CD14-positive monocyte (primary cell): Measurements from ENCODE around the gene DHX40. TPM values are rescaled to one million over a fixed set of nuclear protein-coding genes. Genes with fewer than 3 reads are reported as not detected.

ENCODE experiments used
- DNase-seq, 3 donors: peaks; one replicate each; pipeline ENCODE4 v3.0.0-alpha.2; 2011 to 2022
- H2AFZ ChIP-seq: 2 replicates; pipeline ENCODE4 v1.6.0; 2012; ENCODE audit warnings: mild to moderate bottlenecking, low read depth, low read length, inconsistent platforms; ENCODE audit not compliant: insufficient read depth, poor library complexity, severe bottlenecking
- H3K27ac ChIP-seq, 2 donors: 1 replicate in 1 of 2; 2 replicates in 1 of 2; pipeline ENCODE4 v1.5.1; 2012 to 2013; ENCODE audit warnings: low read length in 2 of 2, control low read depth in 1 of 2, inconsistent platforms in 1 of 2, low read depth in 1 of 2, mild to moderate bottlenecking in 1 of 2
- H3K27me3 ChIP-seq, 2 donors: one replicate each; pipeline versions ENCODE4 v1.6.0 to v1.6.1; 2011 to 2013; ENCODE audit warnings: low read length in 2 of 2; ENCODE audit not compliant: control insufficient read depth in 2 of 2, insufficient read depth in 2 of 2
- H3K36me3 ChIP-seq, 2 donors: replicated peaks in 1 of 2; 1 replicate in 1 of 2; 2 replicates in 1 of 2; pipeline versions ENCODE4 v1.5.1 to v1.6.1; 2012 to 2013; ENCODE audit warnings: low read length in 2 of 2, control low read depth in 1 of 2, inconsistent platforms in 1 of 2, mild to moderate bottlenecking in 1 of 2; ENCODE audit not compliant: insufficient read depth in 2 of 2, control insufficient read depth in 1 of 2
- H3K4me1 ChIP-seq, 2 donors: 1 replicate in 1 of 2; 2 replicates in 1 of 2; pipeline versions ENCODE4 v1.5.1 to v1.6.1; 2012 to 2013; ENCODE audit warnings: low read length in 2 of 2, control low read depth in 1 of 2, inconsistent platforms in 1 of 2, mild to moderate bottlenecking in 1 of 2, moderate library complexity in 1 of 2; ENCODE audit not compliant: insufficient read depth in 2 of 2, control insufficient read depth in 1 of 2
- H3K4me2 ChIP-seq: replicated peaks from 2 replicates; pipeline ENCODE3; 2012; ENCODE audit warnings: low read length, moderate library complexity, mild to moderate bottlenecking; ENCODE audit not compliant: poor library complexity, severe bottlenecking; ENCODE audit errors: extremely low read depth
- H3K4me3 ChIP-seq, 3 experiments: fragments of 200-600 bp in 1 of 3; sonication (generic) in 1 of 3; replicated peaks in 1 of 3; 1 replicate in 2 of 3; 2 replicates in 1 of 3; pipeline ENCODE4 v1.5.1; 2011 to 2013; ENCODE audit warnings: low read length in 3 of 3, mild to moderate bottlenecking in 3 of 3, control low read depth in 2 of 3, low read depth in 2 of 3, inconsistent platforms in 1 of 3, moderate library complexity in 1 of 3
- H3K79me2 ChIP-seq: 2 replicates; pipeline ENCODE4 v1.6.0; 2012; ENCODE audit warnings: mild to moderate bottlenecking, control low read depth, inconsistent platforms, low read length, moderate library complexity; ENCODE audit not compliant: insufficient read depth
- H3K9ac ChIP-seq: 2 replicates; pipeline ENCODE4 v1.6.0; 2017; ENCODE audit warnings: low read length, mild to moderate bottlenecking; ENCODE audit not compliant: insufficient read depth, poor library complexity, severe bottlenecking
- H3K9me3 ChIP-seq, 2 donors: replicated peaks in 1 of 2; 1 replicate in 1 of 2; 2 replicates in 1 of 2; pipeline versions ENCODE4 v1.5.1 to v1.6.1; 2012 to 2013; ENCODE audit warnings: low read length in 2 of 2, control low read depth in 1 of 2; ENCODE audit not compliant: control insufficient read depth in 1 of 2, insufficient read depth in 1 of 2
- H4K20me1 ChIP-seq: 2 replicates; pipeline ENCODE4 v1.6.0; 2012; ENCODE audit warnings: mild to moderate bottlenecking, low read length, control low read depth, moderate library complexity; ENCODE audit not compliant: insufficient read depth
- H3K27ac Mint-ChIP-seq, 7 donors: one replicate each; pipeline ENCODE4 v1.8.0; 2020; ENCODE audit warnings: mild to moderate bottlenecking in 7 of 7, mixed read lengths in 7 of 7, moderate library complexity in 6 of 7, inconsistent platforms in 2 of 7
- H3K27me3 Mint-ChIP-seq, 3 donors: one replicate each; pipeline ENCODE4 v1.8.0; 2021 to 2022; ENCODE audit warnings: low read depth in 3 of 3, mild to moderate bottlenecking in 3 of 3, mixed read lengths in 3 of 3, moderate library complexity in 3 of 3, inconsistent platforms in 1 of 3
- H3K36me3 Mint-ChIP-seq, 2 donors: one replicate each; pipeline ENCODE4 v1.8.0; 2020; ENCODE audit warnings: mixed read lengths in 2 of 2, inconsistent platforms in 1 of 2, mild to moderate bottlenecking in 1 of 2
- H3K4me1 Mint-ChIP-seq: one replicate; pipeline ENCODE4 v1.8.0; 2020; ENCODE audit warnings: mild to moderate bottlenecking, mixed read lengths
- H3K4me3 Mint-ChIP-seq, 2 donors: one replicate each; pipeline ENCODE4 v1.8.0; 2020; ENCODE audit warnings: mild to moderate bottlenecking in 2 of 2, mixed read lengths in 2 of 2, moderate library complexity in 1 of 2
- H3K9me3 Mint-ChIP-seq, 7 donors: one replicate each; pipeline ENCODE4 v1.8.0; 2020 to 2022; ENCODE audit warnings: mixed read lengths in 7 of 7, mild to moderate bottlenecking in 6 of 7, moderate library complexity in 6 of 7, inconsistent platforms in 2 of 7
- WGBS: methylation state at CpG from one replicate; pipeline ENCODE4 v1.1.5; 2013; ENCODE audit warnings: missing lambda C conversion rate; ENCODE audit not compliant: insufficient coverage; 5-methylcytosine and 5-hydroxymethylcytosine counted together
- intact Hi-C, 2 donors: fragments of 100-400 bp; cut with micrococcal nuclease; formaldehyde crosslinking; loops; one replicate each; pipeline versions ENCODE4 v1.15.0 to v1.15.1; 2023
- polyA plus RNA-seq, 3 donors: library from polyadenylated mRNA; depleted of rRNA in 1 of 3; unstranded in 2 of 3; stranded (reverse) in 1 of 3; fragments of 300-500 nt in 2 of 3; fragments of >200 nt in 1 of 3; fragmentation: Illumina TruSeq in 2 of 3; gene quantifications; 1 replicate in 2 of 3; 2 replicates in 1 of 3; pipeline ENCODE4 v1.2.3, GENCODE V29; 2012 to 2021
- TF ChIP-seq, protein P1 (sequence below): fragments of 200-600 bp; IDR thresholded peaks from one replicate; pipeline ENCODE4 v1.8.0; 2022; ENCODE audit warnings: antibody characterized with exemption, mild to moderate bottlenecking

The DHX40 gene
- polyA plus RNA-seq, 3 donors: 12.4 to 22.0 (median 21.0) TPM

DNA sequence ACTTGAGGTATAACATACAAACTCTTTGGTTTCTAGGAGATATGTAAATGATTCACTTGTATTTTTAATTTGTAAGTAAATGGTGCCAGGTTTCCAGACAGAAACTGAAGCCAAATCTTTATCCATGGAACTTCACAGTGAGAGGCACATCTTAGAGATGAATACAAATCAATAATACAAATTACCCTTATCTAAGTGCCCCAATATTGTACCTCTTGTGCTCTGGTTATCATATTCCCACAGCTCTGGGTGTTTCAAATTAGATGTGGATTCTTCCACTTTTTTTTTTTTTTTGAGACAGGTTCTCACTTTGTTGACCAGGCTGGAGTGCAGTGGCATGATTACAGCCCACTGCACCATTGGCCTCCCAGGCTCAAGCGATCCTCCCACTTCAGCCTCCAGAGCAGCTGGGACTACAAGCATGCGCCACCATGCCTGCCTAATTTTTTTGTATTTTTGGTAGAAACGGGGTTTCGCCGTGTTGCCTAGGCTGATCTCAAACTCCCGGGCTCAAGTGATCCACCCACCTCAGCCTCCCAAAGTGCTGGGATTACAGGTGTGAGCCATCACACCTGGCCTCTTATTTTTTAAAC is 38.0 kb upstream of the DHX40 start:
- Histone ChIP-seq H3K9me3 (no peaks in the 10 kb centered on the region), H3K36me3 (no peaks in the 10 kb centered on the region), H2AFZ (no peak overlapping the region), H4K20me1 (no peaks in the 10 kb centered on the region), H3K9ac (no peak overlapping the region), H3K4me3 (no peak overlapping the region), H3K79me2 (no peaks in the 10 kb centered on the region), H3K27ac (no peak overlapping the region), H3K4me1 (no peaks in the 10 kb centered on the region), H3K27me3 (no peaks in the 10 kb centered on the region), H3K4me2 (no peak overlapping the region)
- TF ChIP-seq, protein P1, sequence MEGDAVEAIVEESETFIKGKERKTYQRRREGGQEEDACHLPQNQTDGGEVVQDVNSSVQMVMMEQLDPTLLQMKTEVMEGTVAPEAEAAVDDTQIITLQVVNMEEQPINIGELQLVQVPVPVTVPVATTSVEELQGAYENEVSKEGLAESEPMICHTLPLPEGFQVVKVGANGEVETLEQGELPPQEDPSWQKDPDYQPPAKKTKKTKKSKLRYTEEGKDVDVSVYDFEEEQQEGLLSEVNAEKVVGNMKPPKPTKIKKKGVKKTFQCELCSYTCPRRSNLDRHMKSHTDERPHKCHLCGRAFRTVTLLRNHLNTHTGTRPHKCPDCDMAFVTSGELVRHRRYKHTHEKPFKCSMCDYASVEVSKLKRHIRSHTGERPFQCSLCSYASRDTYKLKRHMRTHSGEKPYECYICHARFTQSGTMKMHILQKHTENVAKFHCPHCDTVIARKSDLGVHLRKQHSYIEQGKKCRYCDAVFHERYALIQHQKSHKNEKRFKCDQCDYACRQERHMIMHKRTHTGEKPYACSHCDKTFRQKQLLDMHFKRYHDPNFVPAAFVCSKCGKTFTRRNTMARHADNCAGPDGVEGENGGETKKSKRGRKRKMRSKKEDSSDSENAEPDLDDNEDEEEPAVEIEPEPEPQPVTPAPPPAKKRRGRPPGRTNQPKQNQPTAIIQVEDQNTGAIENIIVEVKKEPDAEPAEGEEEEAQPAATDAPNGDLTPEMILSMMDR: no peak
- Mint-ChIP-seq H3K27me3 (peaks cover 2 to 4% (median 3%) of the 10 kb centered on the region in 3 donors), H3K27ac (no peak overlapping the region), H3K9me3 (no peaks in the 10 kb centered on the region), H3K4me1 (peaks cover 9% of the 10 kb centered on the region), H3K36me3 (no peaks in the 10 kb centered on the region), H3K4me3 (no peak overlapping the region)
- intact Hi-C loops: no loop called here
- 60% methylated on average over 3 of the region's 6 CpGs for WGBS
- no peak for DNase-seq

DNA sequence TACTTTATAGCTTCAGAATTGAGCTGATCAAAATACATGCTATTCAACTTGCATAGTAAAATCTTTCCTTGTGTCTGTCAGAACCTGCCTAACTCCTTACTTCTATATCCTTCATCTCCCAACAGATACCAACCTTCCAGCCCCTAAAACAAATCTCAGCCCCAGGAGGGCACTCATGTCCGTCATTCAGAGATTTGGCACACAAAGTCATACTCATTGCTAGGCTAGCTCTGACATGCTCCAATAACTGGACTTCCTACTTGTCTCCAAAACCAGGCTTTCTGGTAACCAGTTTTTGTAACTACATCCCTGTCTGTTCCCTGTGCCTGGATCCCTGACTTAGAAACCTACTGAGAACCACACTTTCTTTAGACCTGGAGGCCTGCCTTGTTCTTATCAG is 37.5 kb upstream of the DHX40 start:
- Histone ChIP-seq H3K9me3 (no peaks in the 10 kb centered on the region), H3K79me2 (no peaks in the 10 kb centered on the region), H3K4me1 (peaks cover 3 to 4% of the 10 kb centered on the region in 2 donors), H3K27ac (no peak overlapping the region), H3K9ac (no peak overlapping the region), H3K4me2 (no peak overlapping the region), H3K4me3 (no peak overlapping the region), H2AFZ (no peak overlapping the region), H3K36me3 (no peaks in the 10 kb centered on the region), H4K20me1 (no peaks in the 10 kb centered on the region), H3K27me3 (no peaks in the 10 kb centered on the region)
- WGBS: 88% methylated on average over 1 of the region's 1 CpG
- TF ChIP-seq, protein P1: no peak
- DNase-seq: no peak
- peaks cover 13% of the 10 kb centered on the region for H3K4me1 Mint-ChIP-seq
- H3K9me3 Mint-ChIP-seq: no peaks in the 10 kb centered on the region
- H3K27ac Mint-ChIP-seq: no peak overlapping the region
- intact Hi-C loops: no loop called here
- H3K27me3 Mint-ChIP-seq: peaks cover 2 to 4% (median 3%) of the 10 kb centered on the region in 3 donors
- H3K4me3 Mint-ChIP-seq: no peak overlapping the region
- H3K36me3 Mint-ChIP-seq: no peaks in the 10 kb centered on the region
